GM12878 (cell line): ENCODE data around the gene SPTLC3. TPM values are rescaled to one million over a fixed set of nuclear protein-coding genes. Genes with fewer than 3 reads are reported as not detected.

Source experiments
- ATAC-seq: fragments of 200-7000 bp; cut with Tn5 transposase; 3 replicates; pipeline ENCODE4 v1.9.1; 2020; ENCODE audit warnings: mild to moderate bottlenecking, moderate library complexity
- BruUV-seq: library from RNA; stranded (reverse); fragments of 400-500 nt; replicated peaks from 2 replicates; lab custom pipeline; 2021; lab: Mats Ljungman, UMichigan
- CTCF ChIA-PET: fragments of 300-600 bp; sonication (Branson Sonifier 250); formaldehyde crosslinking; extraction: SDS; loops from one replicate; lab custom pipeline; 2021; ENCODE audit warnings: inconsistent platforms; lab: Yijun Ruan, JAX
- POLR2A ChIA-PET: fragments of 350-600 bp; formaldehyde crosslinking; extraction: SDS; loops from one replicate; lab custom pipeline; 2021; ENCODE audit warnings: inconsistent platforms; lab: Charles Lee
- RAD21 ChIA-PET: fragments of 300-600 bp; sonication (Branson Sonifier 250); formaldehyde crosslinking; loops from one replicate; lab custom pipeline; 2023; ENCODE audit warnings: antibody characterized with exemption; ENCODE audit not compliant: unreplicated experiment; lab: Charles Lee
- SMC1A ChIA-PET: fragments of 300-600 bp; sonication (Branson Sonifier 250); formaldehyde crosslinking; loops from one replicate; lab custom pipeline; 2023; ENCODE audit not compliant: unreplicated experiment, uncharacterized antibody; lab: Charles Lee
- DNase-seq: peaks from one replicate; pipeline ENCODE4 v3.0.0-alpha.2; 2011; ENCODE audit warnings: low read depth, low spot score
- FAIRE-seq: peaks from 3 replicates; lab custom pipeline; 2011; peaks lifted over from hg19 to GRCh38; lab: Jason Lieb, UNC
- H2AFZ ChIP-seq: 2 replicates; pipeline ENCODE4 v1.6.0; 2011; ENCODE audit warnings: low read depth, low read length, control low read depth; ENCODE audit not compliant: control insufficient read depth
- H3K27ac ChIP-seq: 2 replicates; pipeline ENCODE4 v1.5.1; 2011; ENCODE audit warnings: control low read depth; ENCODE audit not compliant: control insufficient read depth, insufficient read depth
- H3K27me3 ChIP-seq, 2 experiments: replicated peaks in 1 of 2; 2 replicates each; pipeline versions ENCODE4 v1.6.0 to v1.6.1; 2011; ENCODE audit warnings: low read length in 1 of 2; ENCODE audit not compliant: control insufficient read depth in 2 of 2, insufficient read depth in 2 of 2
- H3K36me3 ChIP-seq, 2 experiments: 2 replicates each; pipeline ENCODE4 v1.5.1; 2011; ENCODE audit warnings: low read length in 1 of 2; ENCODE audit not compliant: control insufficient read depth in 2 of 2, insufficient read depth in 2 of 2
- H3K4me1 ChIP-seq: 2 replicates; pipeline ENCODE4 v1.6.1; 2011; ENCODE audit warnings: mild to moderate bottlenecking, low read length, moderate library complexity, mixed read lengths; ENCODE audit not compliant: control insufficient read depth, insufficient read depth
- H3K4me2 ChIP-seq: 2 replicates; pipeline ENCODE4 v1.6.0; 2011; ENCODE audit warnings: control low read depth; ENCODE audit not compliant: control insufficient read depth, insufficient read depth
- H3K4me3 ChIP-seq: fragments of 200-600 bp; sonication (generic); 2 replicates; pipeline ENCODE4 v1.5.1; 2016
- H3K79me2 ChIP-seq: 2 replicates; pipeline ENCODE4 v1.6.0; 2011; ENCODE audit warnings: low read length; ENCODE audit not compliant: control insufficient read depth, insufficient read depth
- H3K9ac ChIP-seq: 2 replicates; pipeline ENCODE4 v1.8.0; 2011; ENCODE audit warnings: low read length, control low read depth, mixed read lengths; ENCODE audit not compliant: control insufficient read depth, insufficient read depth
- H3K9me3 ChIP-seq: replicated peaks from 3 replicates; pipeline ENCODE4 v1.5.1; 2011; ENCODE audit warnings: mild to moderate bottlenecking, low read length; ENCODE audit not compliant: control insufficient read depth, insufficient read depth
- H4K20me1 ChIP-seq: 2 replicates; pipeline ENCODE4 v1.6.0; 2011; ENCODE audit not compliant: control insufficient read depth, insufficient read depth
- ASH2L ChIP-seq: fragments of 300-600, 200-600 bp; sonication (generic); IDR thresholded peaks from 2 replicates; pipeline ENCODE4 v1.6.1; 2017; ENCODE audit warnings: low read depth, mild to moderate bottlenecking, borderline replicate concordance
- ATF7 ChIP-seq: fragments of 450-650 bp; IDR thresholded peaks from 2 replicates; pipeline ENCODE4 v1.6.1; 2016; ENCODE audit warnings: low read depth, mild to moderate bottlenecking
- BCL11A ChIP-seq: IDR thresholded peaks from 2 replicates; pipeline ENCODE4 v1.6.1; 2011; ENCODE audit warnings: low read depth, low read length
- BHLHE40 ChIP-seq, 2 experiments: fragments of 450-650 bp in 1 of 2; IDR thresholded peaks; 2 replicates each; pipeline ENCODE4 v1.6.1; 2011 to 2017; ENCODE audit warnings: low read depth in 2 of 2, borderline replicate concordance in 1 of 2, improper control_type of control experiment in 1 of 2, low read length in 1 of 2, mild to moderate bottlenecking in 1 of 2
- CBX3 ChIP-seq: fragments of 200-600 bp; sonication (generic); IDR thresholded peaks from 2 replicates; pipeline ENCODE4 v1.6.1; 2016; ENCODE audit warnings: low read depth, borderline replicate concordance
- CHD1 ChIP-seq: IDR thresholded peaks from 2 replicates; pipeline ENCODE4 v1.6.1; 2012; ENCODE audit warnings: low read depth, low read length, improper control_type of control experiment
- CHD4 ChIP-seq: fragments of 200-600 bp; sonication (generic); IDR thresholded peaks from 2 replicates; pipeline ENCODE4 v1.6.1; 2016; ENCODE audit warnings: mild to moderate bottlenecking
- HDAC2 ChIP-seq: fragments of 200-600 bp; sonication (generic); IDR thresholded peaks from 2 replicates; pipeline ENCODE4 v1.6.1; 2017
- NKRF ChIP-seq: fragments of 450-650 bp; conservative IDR thresholded peaks from 2 replicates; pipeline ENCODE4 v1.6.1; 2017; ENCODE audit warnings: mild to moderate bottlenecking, moderate library complexity
- SMARCA5 ChIP-seq: fragments of 450-650 bp; IDR thresholded peaks from 2 replicates; pipeline ENCODE4 v1.6.1; 2017; ENCODE audit warnings: mild to moderate bottlenecking
- YBX1 ChIP-seq: fragments of 450-650 bp; IDR thresholded peaks from 2 replicates; pipeline ENCODE4 v1.6.1; 2016; ENCODE audit warnings: antibody characterized with exemption
- ZBTB4 ChIP-seq: fragments of 450-650 bp; formaldehyde crosslinking; IDR thresholded peaks from 2 replicates; pipeline ENCODE4 v1.4.0; 2022; ENCODE audit warnings: mild to moderate bottlenecking, moderate library complexity
- WGBS: methylation state at CpG from one replicate; pipeline ENCODE4 v1.1.6; 2016; ENCODE audit warnings: low lambda C conversion rate; ENCODE audit not compliant: insufficient replicate concordance, insufficient coverage; ENCODE audit errors: missing lambda C conversion rate; 5-methylcytosine and 5-hydroxymethylcytosine counted together
- in situ Hi-C: fragments of 300-500 bp; cut with MboI; formaldehyde crosslinking; loops from 9 replicates; pipeline ENCODE4 v1.14.3; 2018; ENCODE audit warnings: mixed read lengths
- intact Hi-C: fragments of 100-400 bp; cut with micrococcal nuclease; formaldehyde crosslinking; loops from one replicate; pipeline ENCODE4 v1.14.2; 2022; ENCODE audit not compliant: unreplicated experiment
- polyA plus RNA-seq, 11 experiments: library from polyadenylated mRNA; depleted of rRNA in 4 of 11; unstranded in 6 of 11; stranded (reverse) in 5 of 11; fragments of >200 nt; fragmentation: Nextera tagmentation in 4 of 11; fragmentation: Illumina TruSeq in 1 of 11; extraction: Ambion mirVana in 4 of 11; extraction: Trizol in 1 of 11; gene quantifications; 1 replicate in 1 of 11; 2 replicates in 10 of 11; pipeline versions ENCODE4 v1.2.1 to v1.2.3, GENCODE V29; 2011 to 2016; ENCODE audit warnings: inconsistent platforms in 2 of 11, missing spikeins in 2 of 11, low read depth in 1 of 11
- total RNA-seq, 4 experiments: library from RNA; depleted of rRNA in 3 of 4; stranded (reverse); fragments of >200 nt in 3 of 4; fragmentation: Illumina TruSeq in 1 of 4; extraction: Trizol in 1 of 4; gene quantifications; 2 replicates each; pipeline versions ENCODE4 v1.2.1 to v1.2.3, GENCODE V29; 2013 to 2021

SPTLC3 gene
- total and polyA plus RNA-seq, 10 of the 15 experiments (the other 5 are each of a cell fraction or from before 2014, with no cell fraction given) = 0.04 to 0.29 (median 0.06) TPM; not detected in 7

- no peak overlapping the region for H2AFZ ChIP-seq
- H3K4me3 ChIP-seq = no peak overlapping the region
- H3K9ac ChIP-seq = no peak overlapping the region
- H4K20me1 ChIP-seq = no peaks in the 10 kb centered on the region
- ChIA-PET SMC1A (interaction anchor here (1.0 kb wide), 1 partner anchor 12 kb away, joined by 3 read pairs; no protein-coding TSS in a partner anchor), RAD21 (interaction anchor here (0.8 kb wide), 1 partner anchor 400 kb away, joined by 3 read pairs; no protein-coding TSS in a partner anchor), CTCF (interaction anchor here (1.3 to 1.9 kb wide), 3 partner anchors 24 to 397 kb away, joined by 3 to 6 read pairs (median 3); no protein-coding TSS in a partner anchor), POLR2A (no interaction called here)
- no TSS peak for BruUV-seq
- no peaks in the 10 kb centered on the region for H3K79me2 ChIP-seq
- FAIRE-seq = no peak
- DNase-seq = no peak
- no peaks in the 10 kb centered on the region for H3K9me3 ChIP-seq
- 26% methylated on average over 8 of the region's 8 CpGs for WGBS
- H3K4me2 ChIP-seq = no peak overlapping the region
- in situ Hi-C loops (no loop called here), intact Hi-C loops (no loop called here)
- no peaks in the 10 kb centered on the region for H3K27me3 ChIP-seq
- no peak for ATAC-seq
- TF ChIP-seq ATF7 (no peak), CHD4 (no peak), CBX3 (no peak)
- no peaks in the 10 kb centered on the region for H3K4me1 ChIP-seq
- H3K27ac ChIP-seq = no peak overlapping the region
- H3K36me3 ChIP-seq = no peaks in the 10 kb centered on the region
These were observed 140.8 kb downstream of the SPTLC3 start for GRCh38 chr20:13149371-13150105.

GRCh38 chr20:13158369-13158768, 149.6 kb downstream of the SPTLC3 start:
- Histone ChIP-seq H3K36me3 (no peaks in the 10 kb centered on the region), H3K4me2 (no peak overlapping the region), H3K4me3 (no peak overlapping the region), H3K79me2 (no peaks in the 10 kb centered on the region), H3K27ac (no peak overlapping the region), H4K20me1 (no peaks in the 10 kb centered on the region), H3K4me1 (no peaks in the 10 kb centered on the region), H2AFZ (no peak overlapping the region), H3K9ac (no peak overlapping the region), H3K9me3 (no peaks in the 10 kb centered on the region), H3K27me3 (no peaks in the 10 kb centered on the region; a peak in 1 of 4 replicates)
- FAIRE-seq (no peak), ATAC-seq (no peak), DNase-seq (no peak)
- no TSS peak for BruUV-seq
- WGBS = 0% methylated on average over 4 of the region's 4 CpGs
- intact Hi-C loops (no loop called here), in situ Hi-C loops (no loop called here)
- RAD21 ChIA-PET = no interaction called here
- SMC1A ChIA-PET = interaction anchor here (1.9 kb wide), 1 partner anchor 11 kb away, joined by 7 read pairs; no protein-coding TSS in a partner anchor
- CTCF ChIA-PET = interaction anchor here (0.6 kb wide), 1 partner anchor 20 kb away, joined by 3 read pairs; no protein-coding TSS in a partner anchor
- POLR2A ChIA-PET = no interaction called here
- no peak for TF ChIP-seq YBX1
- TF ChIP-seq SMARCA5 = no peak
- TF ChIP-seq BHLHE40 (IDR thresholded peaks at IDR 0.05; ENCODE audit: borderline replicate concordance in 1 of 2, low read depth in 2 of 2, low read length in 1 of 2) = no peak
- no peak for TF ChIP-seq NKRF
- no peak for TF ChIP-seq ASH2L
- TF ChIP-seq ZBTB4 = no peak
- TF ChIP-seq CHD1 = no peak
- no peak for TF ChIP-seq HDAC2
- TF ChIP-seq BCL11A = no peak
